ENCODE measurements around the gene WNT1.

DNA sequence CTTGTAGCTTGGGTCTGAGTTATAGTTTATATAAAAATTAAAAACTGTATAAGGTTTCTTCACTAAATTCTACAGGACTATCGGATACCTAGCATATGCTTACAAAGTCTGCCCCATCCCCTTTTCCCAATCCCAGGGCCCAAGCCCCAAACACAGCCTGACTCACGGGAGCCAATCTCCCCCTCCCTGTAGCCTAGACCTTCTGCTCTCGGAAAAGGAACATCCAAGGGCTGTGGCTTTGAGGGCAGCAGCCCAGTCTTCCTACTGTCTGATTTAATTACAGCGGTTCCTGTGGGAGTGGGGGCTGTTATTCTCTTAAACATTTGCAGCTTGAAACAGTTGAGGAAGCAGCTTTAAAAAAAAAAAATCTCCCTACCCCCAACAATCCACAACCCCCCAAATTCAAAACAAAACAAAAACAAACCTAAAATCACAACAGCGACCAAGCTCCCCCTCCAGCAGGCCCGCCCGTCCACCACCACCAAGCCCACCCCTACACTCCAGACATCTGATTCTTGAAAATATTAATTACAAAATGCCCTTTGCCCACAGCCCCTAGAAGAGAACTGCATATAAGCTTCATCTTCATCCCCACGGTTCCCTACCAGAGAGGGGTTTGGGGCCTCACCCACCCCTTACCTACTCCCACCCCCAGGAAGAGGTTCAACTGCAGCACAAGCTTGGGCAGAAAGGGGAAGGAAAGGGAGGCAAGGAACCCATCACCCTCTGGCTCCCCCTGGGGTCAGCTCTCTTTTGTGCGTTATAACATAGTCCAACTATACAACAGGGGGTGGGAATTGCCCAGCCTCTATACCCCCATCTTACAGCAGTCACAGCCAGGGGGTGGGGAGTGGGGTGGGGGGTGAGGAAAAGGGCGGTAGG lies 41.6 kb downstream of the WNT1 start:
- TF ChIP-seq, protein P1, sequence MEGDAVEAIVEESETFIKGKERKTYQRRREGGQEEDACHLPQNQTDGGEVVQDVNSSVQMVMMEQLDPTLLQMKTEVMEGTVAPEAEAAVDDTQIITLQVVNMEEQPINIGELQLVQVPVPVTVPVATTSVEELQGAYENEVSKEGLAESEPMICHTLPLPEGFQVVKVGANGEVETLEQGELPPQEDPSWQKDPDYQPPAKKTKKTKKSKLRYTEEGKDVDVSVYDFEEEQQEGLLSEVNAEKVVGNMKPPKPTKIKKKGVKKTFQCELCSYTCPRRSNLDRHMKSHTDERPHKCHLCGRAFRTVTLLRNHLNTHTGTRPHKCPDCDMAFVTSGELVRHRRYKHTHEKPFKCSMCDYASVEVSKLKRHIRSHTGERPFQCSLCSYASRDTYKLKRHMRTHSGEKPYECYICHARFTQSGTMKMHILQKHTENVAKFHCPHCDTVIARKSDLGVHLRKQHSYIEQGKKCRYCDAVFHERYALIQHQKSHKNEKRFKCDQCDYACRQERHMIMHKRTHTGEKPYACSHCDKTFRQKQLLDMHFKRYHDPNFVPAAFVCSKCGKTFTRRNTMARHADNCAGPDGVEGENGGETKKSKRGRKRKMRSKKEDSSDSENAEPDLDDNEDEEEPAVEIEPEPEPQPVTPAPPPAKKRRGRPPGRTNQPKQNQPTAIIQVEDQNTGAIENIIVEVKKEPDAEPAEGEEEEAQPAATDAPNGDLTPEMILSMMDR (IDR thresholded peaks at IDR 0.05; ENCODE audit: low read length), result peak; percentile 40
- no peak for TF ChIP-seq EZH2 (optimal IDR thresholded peaks at IDR 0.05; ENCODE audit: low read depth, low read length)
- TF ChIP-seq EZH2phosphoT487 (IDR thresholded peaks at IDR 0.05; ENCODE audit: low read length), result no peak
